Neural cell (in vitro differentiated cells): Measurements from ENCODE around the gene EHHADH. TPM values are rescaled to one million over a fixed set of nuclear protein-coding genes. Genes with fewer than 3 reads are reported as not detected.
"Not testable (repeated sequence)": the region's sequence is repeated elsewhere in the genome, so short reads cannot be mapped to it uniquely, and the experiment has no call there.

Source experiments
- H2AFZ ChIP-seq: fragments of 200-600, 300-800 bp; sonication (generic), shearing (Covaris generic); 2 replicates; pipeline ENCODE4 v1.6.0; 2014; ENCODE audit warnings: low read depth, mild to moderate bottlenecking, antibody characterized with exemption, low read length, moderate library complexity
- H3F3A ChIP-seq: fragments of 200-600 bp; shearing (Covaris generic); 2 replicates; pipeline ENCODE4 v1.6.1; 2016; ENCODE audit warnings: mild to moderate bottlenecking, moderate library complexity, mixed read lengths, antibody characterized with exemption, low read length; ENCODE audit not compliant: insufficient read depth, poor library complexity, severe bottlenecking
- H3K27ac ChIP-seq: fragments of 200-600, 300-800 bp; sonication (generic), shearing (Covaris generic); 2 replicates; pipeline ENCODE4 v1.5.1; 2014; ENCODE audit warnings: mild to moderate bottlenecking, low read length, moderate library complexity
- H3K27me3 ChIP-seq: fragments of 300-800, 200-600 bp; sonication (generic), shearing (Covaris generic); 2 replicates; pipeline ENCODE4 v1.6.0; 2014; ENCODE audit warnings: mild to moderate bottlenecking, low read depth, low read length, moderate library complexity; ENCODE audit not compliant: insufficient read depth
- H3K36me3 ChIP-seq: fragments of 300-800, 200-600 bp; sonication (generic), shearing (Covaris generic); 2 replicates; pipeline ENCODE4 v1.5.1; 2014; ENCODE audit warnings: mild to moderate bottlenecking, antibody characterized with exemption, low read length, moderate library complexity; ENCODE audit not compliant: insufficient read depth
- H3K4me2 ChIP-seq: fragments of 300-800, 200-600 bp; sonication (generic), shearing (Covaris generic); 2 replicates; pipeline ENCODE4 v1.6.0; 2014; ENCODE audit warnings: mild to moderate bottlenecking, low read length
- H3K4me3 ChIP-seq: fragments of 300-800, 200-600 bp; sonication (generic), shearing (Covaris generic); 2 replicates; pipeline ENCODE4 v1.5.1; 2014; ENCODE audit warnings: mild to moderate bottlenecking, low read length, moderate library complexity
- H3K79me2 ChIP-seq: fragments of 200-600 bp; shearing (Covaris generic); replicated peaks from 2 replicates; pipeline ENCODE4 v1.6.0; 2014; ENCODE audit warnings: mild to moderate bottlenecking, low read length, moderate library complexity; ENCODE audit not compliant: insufficient read depth
- H3K9ac ChIP-seq: fragments of 300-800, 200-600 bp; sonication (generic), shearing (Covaris generic); 2 replicates; pipeline ENCODE4 v1.6.1; 2016; ENCODE audit warnings: mild to moderate bottlenecking, low read length, mixed read lengths
- H3K9me2 ChIP-seq: fragments of 200-600 bp; shearing (Covaris generic); 2 replicates; pipeline ENCODE4 v1.6.1; 2016; ENCODE audit warnings: mild to moderate bottlenecking, low read length, mixed read lengths; ENCODE audit not compliant: insufficient read depth
- H3K9me3 ChIP-seq: fragments of 200-600, 300-800 bp; sonication (generic), shearing (Covaris generic); 2 replicates; pipeline ENCODE4 v1.6.1; 2016; ENCODE audit warnings: mild to moderate bottlenecking, mixed run types, low read length, moderate library complexity, mixed read lengths
- H4K20me1 ChIP-seq: fragments of 200-600 bp; shearing (Covaris generic); 2 replicates; pipeline ENCODE4 v1.6.1; 2016; ENCODE audit warnings: mild to moderate bottlenecking, mixed run types; ENCODE audit not compliant: insufficient read depth
- EP300 ChIP-seq: fragments of 450-650 bp; conservative IDR thresholded peaks from 2 replicates; pipeline ENCODE4 v1.6.1; 2014; ENCODE audit warnings: antibody characterized with exemption, mild to moderate bottlenecking, moderate library complexity; ENCODE audit not compliant: poor library complexity, severe bottlenecking
- EZH2 ChIP-seq: fragments of 200-600, 300-800 bp; shearing (Covaris generic), sonication (generic); IDR thresholded peaks from 2 replicates; pipeline ENCODE4 v1.6.1; 2014; ENCODE audit warnings: antibody characterized with exemption, low read length, borderline replicate concordance, mild to moderate bottlenecking; ENCODE audit not compliant: insufficient read depth, poor library complexity, severe bottlenecking
- MXI1 ChIP-seq: fragments of 450-650 bp; conservative IDR thresholded peaks from 2 replicates; pipeline ENCODE4 v1.6.1; 2014; ENCODE audit warnings: antibody characterized with exemption, mild to moderate bottlenecking; ENCODE audit not compliant: poor library complexity, severe bottlenecking
- POLR2AphosphoS5 ChIP-seq: IDR thresholded peaks from 2 replicates; pipeline ENCODE4 v1.6.1; 2012
- RAD21 ChIP-seq: fragments of 450-650 bp; conservative IDR thresholded peaks from 2 replicates; pipeline ENCODE4 v1.6.1; 2014; ENCODE audit warnings: antibody characterized with exemption, mild to moderate bottlenecking, moderate library complexity
- SMC3 ChIP-seq: fragments of 450-650 bp; conservative IDR thresholded peaks from 2 replicates; pipeline ENCODE4 v1.6.1; 2014; ENCODE audit warnings: antibody characterized with exemption, mild to moderate bottlenecking, moderate library complexity; ENCODE audit not compliant: poor library complexity
- TAF1 ChIP-seq: IDR thresholded peaks from 2 replicates; pipeline ENCODE4 v1.6.1; 2012; ENCODE audit warnings: low read depth
- polyA minus RNA-seq: library from RNA; depleted of rRNA, polyadenylated mRNA; stranded (reverse); fragments of >200 nt; gene quantifications from 2 replicates; pipeline ENCODE4 v1.2.3, GENCODE V29; 2014
- polyA plus RNA-seq: library from polyadenylated mRNA; depleted of rRNA; stranded (reverse); fragments of >200 nt; gene quantifications from 2 replicates; pipeline ENCODE4 v1.2.3, GENCODE V29; 2014
- TF ChIP-seq, protein P1 (sequence below): fragments of 450-650 bp; IDR thresholded peaks from 2 replicates; pipeline ENCODE4 v1.5.1; 2014; ENCODE audit warnings: antibody characterized with exemption, mild to moderate bottlenecking, moderate library complexity; ENCODE audit not compliant: poor library complexity, severe bottlenecking
- TF ChIP-seq, protein P2 (sequence below): IDR thresholded peaks from 2 replicates; pipeline ENCODE4 v1.6.1; 2012; ENCODE audit warnings: borderline replicate concordance

The EHHADH gene
- polyA plus RNA-seq (1.8 and 2.0 TPM in 2 replicates), polyA minus RNA-seq (3.4 and 3.9 TPM in 2 replicates)

DNA sequence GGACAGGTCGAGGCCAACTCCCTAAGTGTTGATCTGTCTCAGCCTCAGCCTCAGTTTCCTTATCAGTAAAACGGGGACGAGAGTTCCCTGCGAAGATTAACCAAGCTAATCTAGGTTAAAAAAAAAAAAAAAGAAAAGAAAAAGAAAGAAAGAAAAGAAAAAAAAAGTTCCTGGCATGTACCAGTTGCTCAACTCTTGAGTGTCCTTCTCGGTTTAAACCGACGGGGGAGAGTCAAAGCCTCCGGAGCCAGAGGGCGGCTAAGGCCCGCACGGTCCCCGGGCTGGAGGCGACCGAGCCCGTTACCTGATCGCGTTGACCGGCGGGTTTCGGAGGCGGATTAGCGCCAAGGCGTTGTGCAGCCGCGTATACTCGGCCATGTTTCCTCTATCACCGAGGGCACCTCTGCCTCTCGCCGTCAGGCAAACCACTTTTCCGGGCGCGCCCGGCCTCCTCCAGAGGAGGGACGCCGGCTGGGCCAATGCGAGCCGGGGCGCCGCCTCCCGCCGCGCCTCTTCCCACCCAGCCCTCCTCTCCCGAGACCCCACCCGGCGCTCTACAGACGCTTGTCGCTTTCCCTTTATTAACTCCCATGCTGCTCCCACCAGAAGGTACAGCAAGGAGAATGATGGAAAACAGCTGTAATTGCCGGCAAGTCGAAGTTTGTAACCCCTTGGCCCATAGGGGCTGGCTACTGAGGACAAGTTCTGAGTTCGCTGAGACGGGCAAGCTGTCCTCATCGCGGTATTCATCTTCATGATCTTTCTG is at the start of gene EHHADH:
EHHADH (minus strand) TSS at position 405 of the 766 bp plus-strand sequence; CDS start at position 378, 27 bp downstream.
- Histone ChIP-seq H3K9ac (no peak within 1 kb of the TSS), H3K27me3 (no peaks in the 10 kb centered on the region), H3K9me3 (peaks cover 3% of the 10 kb centered on the region), H3K79me2 (no peaks in the 10 kb centered on the region), H3K4me2 (no peak within 1 kb of the TSS), H4K20me1 (no peaks in the 10 kb centered on the region), H3F3A (no peaks in the 10 kb centered on the region), H3K9me2 (no peaks in the 10 kb centered on the region), H3K36me3 (no peaks in the 10 kb centered on the region), H3K4me3 (no peak within 1 kb of the TSS), H2AFZ (no peak within 1 kb of the TSS), H3K27ac (no peak within 1 kb of the TSS)
- TF ChIP-seq MXI1 (no peak), EP300 (no peak), SMC3 (no peak), TAF1 (no peak), RAD21 (no peak), EZH2 (no peak), POLR2AphosphoS5 (no peak)
- TF ChIP-seq, protein P1, sequence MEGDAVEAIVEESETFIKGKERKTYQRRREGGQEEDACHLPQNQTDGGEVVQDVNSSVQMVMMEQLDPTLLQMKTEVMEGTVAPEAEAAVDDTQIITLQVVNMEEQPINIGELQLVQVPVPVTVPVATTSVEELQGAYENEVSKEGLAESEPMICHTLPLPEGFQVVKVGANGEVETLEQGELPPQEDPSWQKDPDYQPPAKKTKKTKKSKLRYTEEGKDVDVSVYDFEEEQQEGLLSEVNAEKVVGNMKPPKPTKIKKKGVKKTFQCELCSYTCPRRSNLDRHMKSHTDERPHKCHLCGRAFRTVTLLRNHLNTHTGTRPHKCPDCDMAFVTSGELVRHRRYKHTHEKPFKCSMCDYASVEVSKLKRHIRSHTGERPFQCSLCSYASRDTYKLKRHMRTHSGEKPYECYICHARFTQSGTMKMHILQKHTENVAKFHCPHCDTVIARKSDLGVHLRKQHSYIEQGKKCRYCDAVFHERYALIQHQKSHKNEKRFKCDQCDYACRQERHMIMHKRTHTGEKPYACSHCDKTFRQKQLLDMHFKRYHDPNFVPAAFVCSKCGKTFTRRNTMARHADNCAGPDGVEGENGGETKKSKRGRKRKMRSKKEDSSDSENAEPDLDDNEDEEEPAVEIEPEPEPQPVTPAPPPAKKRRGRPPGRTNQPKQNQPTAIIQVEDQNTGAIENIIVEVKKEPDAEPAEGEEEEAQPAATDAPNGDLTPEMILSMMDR = no peak
- TF ChIP-seq, protein P2, sequence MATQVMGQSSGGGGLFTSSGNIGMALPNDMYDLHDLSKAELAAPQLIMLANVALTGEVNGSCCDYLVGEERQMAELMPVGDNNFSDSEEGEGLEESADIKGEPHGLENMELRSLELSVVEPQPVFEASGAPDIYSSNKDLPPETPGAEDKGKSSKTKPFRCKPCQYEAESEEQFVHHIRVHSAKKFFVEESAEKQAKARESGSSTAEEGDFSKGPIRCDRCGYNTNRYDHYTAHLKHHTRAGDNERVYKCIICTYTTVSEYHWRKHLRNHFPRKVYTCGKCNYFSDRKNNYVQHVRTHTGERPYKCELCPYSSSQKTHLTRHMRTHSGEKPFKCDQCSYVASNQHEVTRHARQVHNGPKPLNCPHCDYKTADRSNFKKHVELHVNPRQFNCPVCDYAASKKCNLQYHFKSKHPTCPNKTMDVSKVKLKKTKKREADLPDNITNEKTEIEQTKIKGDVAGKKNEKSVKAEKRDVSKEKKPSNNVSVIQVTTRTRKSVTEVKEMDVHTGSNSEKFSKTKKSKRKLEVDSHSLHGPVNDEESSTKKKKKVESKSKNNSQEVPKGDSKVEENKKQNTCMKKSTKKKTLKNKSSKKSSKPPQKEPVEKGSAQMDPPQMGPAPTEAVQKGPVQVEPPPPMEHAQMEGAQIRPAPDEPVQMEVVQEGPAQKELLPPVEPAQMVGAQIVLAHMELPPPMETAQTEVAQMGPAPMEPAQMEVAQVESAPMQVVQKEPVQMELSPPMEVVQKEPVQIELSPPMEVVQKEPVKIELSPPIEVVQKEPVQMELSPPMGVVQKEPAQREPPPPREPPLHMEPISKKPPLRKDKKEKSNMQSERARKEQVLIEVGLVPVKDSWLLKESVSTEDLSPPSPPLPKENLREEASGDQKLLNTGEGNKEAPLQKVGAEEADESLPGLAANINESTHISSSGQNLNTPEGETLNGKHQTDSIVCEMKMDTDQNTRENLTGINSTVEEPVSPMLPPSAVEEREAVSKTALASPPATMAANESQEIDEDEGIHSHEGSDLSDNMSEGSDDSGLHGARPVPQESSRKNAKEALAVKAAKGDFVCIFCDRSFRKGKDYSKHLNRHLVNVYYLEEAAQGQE = no peak

DNA sequence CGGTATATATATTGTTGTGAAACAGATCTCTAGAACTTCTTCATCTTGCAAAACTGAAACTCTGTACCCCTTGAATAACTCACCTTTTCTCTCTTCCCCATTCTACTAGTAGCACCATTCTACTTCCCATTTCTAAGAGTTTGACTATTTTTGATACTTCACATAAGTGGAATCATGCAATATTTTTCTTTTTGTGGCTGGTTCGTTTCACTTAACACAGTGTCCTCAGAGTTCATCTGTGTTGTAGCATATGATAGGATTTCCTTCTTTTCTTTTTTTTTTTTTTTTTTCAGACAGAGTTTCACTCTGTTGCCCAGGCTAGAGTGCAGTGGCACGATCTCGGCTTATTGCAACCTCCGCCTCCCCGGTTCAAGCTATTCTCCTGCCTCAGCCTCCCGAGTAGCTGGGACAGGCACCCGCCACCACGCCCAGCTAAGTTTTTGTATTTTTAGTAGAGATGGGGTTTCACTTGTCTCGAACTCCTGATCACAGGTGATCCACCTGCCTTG is 46.1 kb upstream of the EHHADH start:
- not testable (repeated sequence) for H3K4me3 ChIP-seq, H3K27ac ChIP-seq, H3K9ac ChIP-seq, H3K36me3 ChIP-seq, H3F3A ChIP-seq, H3K79me2 ChIP-seq, H3K9me2 ChIP-seq, H3K27me3 ChIP-seq, H3K4me2 ChIP-seq, H4K20me1 ChIP-seq, H3K9me3 ChIP-seq, H2AFZ ChIP-seq
